Lower leg skin (tissue), 3 donors: ENCODE measurements around the gene MEI1.

ENCODE experiments used
- POLR2A ChIP-seq, 2 donors: fragments of 450-650 bp; IDR thresholded peaks; one replicate each; pipeline ENCODE4 v1.6.1; 2016 to 2017; ENCODE audit warnings: antibody characterized with exemption in 2 of 2, mild to moderate bottlenecking in 1 of 2, moderate library complexity in 1 of 2
- TF ChIP-seq, protein P1 (sequence below), 3 donors: fragments of 450-650 bp; IDR thresholded peaks; one replicate each; pipeline ENCODE4 v1.5.1; 2016; ENCODE audit warnings: antibody characterized with exemption in 3 of 3, mild to moderate bottlenecking in 3 of 3, moderate library complexity in 2 of 3

DNA sequence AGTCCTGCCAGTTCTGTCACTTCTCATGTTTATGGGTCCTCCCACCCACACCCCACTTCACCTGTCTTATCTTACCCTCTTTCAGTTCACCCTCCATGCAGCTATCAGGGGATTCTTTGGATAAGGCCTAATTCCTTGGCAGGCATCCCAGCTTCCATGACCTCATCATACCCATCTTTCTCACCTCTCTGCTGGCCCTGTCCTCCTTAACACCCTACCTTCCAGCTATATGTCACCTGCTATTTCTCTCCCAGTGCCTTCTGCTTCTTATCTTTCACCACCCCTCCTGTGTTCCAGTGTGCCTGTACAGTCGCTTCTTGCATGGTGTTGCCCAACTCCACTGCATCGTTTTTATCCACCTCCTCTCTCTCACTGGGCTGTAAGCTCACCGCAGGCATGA is 38.9 kb upstream of the MEI1 start:
- TF ChIP-seq, protein P1, sequence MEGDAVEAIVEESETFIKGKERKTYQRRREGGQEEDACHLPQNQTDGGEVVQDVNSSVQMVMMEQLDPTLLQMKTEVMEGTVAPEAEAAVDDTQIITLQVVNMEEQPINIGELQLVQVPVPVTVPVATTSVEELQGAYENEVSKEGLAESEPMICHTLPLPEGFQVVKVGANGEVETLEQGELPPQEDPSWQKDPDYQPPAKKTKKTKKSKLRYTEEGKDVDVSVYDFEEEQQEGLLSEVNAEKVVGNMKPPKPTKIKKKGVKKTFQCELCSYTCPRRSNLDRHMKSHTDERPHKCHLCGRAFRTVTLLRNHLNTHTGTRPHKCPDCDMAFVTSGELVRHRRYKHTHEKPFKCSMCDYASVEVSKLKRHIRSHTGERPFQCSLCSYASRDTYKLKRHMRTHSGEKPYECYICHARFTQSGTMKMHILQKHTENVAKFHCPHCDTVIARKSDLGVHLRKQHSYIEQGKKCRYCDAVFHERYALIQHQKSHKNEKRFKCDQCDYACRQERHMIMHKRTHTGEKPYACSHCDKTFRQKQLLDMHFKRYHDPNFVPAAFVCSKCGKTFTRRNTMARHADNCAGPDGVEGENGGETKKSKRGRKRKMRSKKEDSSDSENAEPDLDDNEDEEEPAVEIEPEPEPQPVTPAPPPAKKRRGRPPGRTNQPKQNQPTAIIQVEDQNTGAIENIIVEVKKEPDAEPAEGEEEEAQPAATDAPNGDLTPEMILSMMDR (IDR thresholded peaks at IDR 0.05) = no peak
- no peak for TF ChIP-seq POLR2A (IDR thresholded peaks at IDR 0.05)
